HepG2 (cell line): Measurements from ENCODE around the gene B3GNT7. TPM values are rescaled to one million over a fixed set of nuclear protein-coding genes. Genes with fewer than 3 reads are reported as not detected.

Experiments
- ATAC-seq: fragments of 200-7000 bp; cut with Tn5 transposase; 3 replicates; pipeline ENCODE4 v1.9.1; 2020; ENCODE audit warnings: mild to moderate bottlenecking, moderate library complexity
- BruUV-seq: library from RNA; stranded (reverse); fragments of 400-500 nt; replicated peaks from 2 replicates; lab custom pipeline; 2021; lab: Mats Ljungman, UMichigan
- CTCF ChIA-PET: fragments of 300-600 bp; formaldehyde crosslinking; extraction: SDS; loops from one replicate; lab custom pipeline; 2021; ENCODE audit warnings: low total read pairs, inconsistent platforms, low intra/inter-chr PET ratio; lab: Yijun Ruan, JAX
- POLR2A ChIA-PET: fragments of 350-600 bp; sonication (Branson Sonifier 250); formaldehyde crosslinking; loops from one replicate; lab custom pipeline; 2020; ENCODE audit warnings: antibody characterized with exemption, inconsistent platforms; lab: Yijun Ruan, JAX
- DNase-seq: peaks from one replicate; pipeline ENCODE4 v3.0.0-alpha.2; 2015; ENCODE audit warnings: low spot score
- FAIRE-seq: peaks from 3 replicates; lab custom pipeline; 2011; peaks lifted over from hg19 to GRCh38; lab: Jason Lieb, UNC
- H2AFZ ChIP-seq: one replicate; pipeline ENCODE4 v1.6.1; 2011; ENCODE audit warnings: low read length, inconsistent platforms
- H3K27ac ChIP-seq: fragments of 300-600 bp; 3 replicates; pipeline ENCODE4 v1.8.0; 2011; ENCODE audit warnings: mixed run types, mild to moderate bottlenecking, mixed read lengths, low read length, inconsistent platforms; ENCODE audit not compliant: insufficient read depth; ENCODE audit errors: extremely low read length
- H3K27me3 ChIP-seq, 2 experiments: fragments of 200-600 bp in 1 of 2; 2 replicates in 1 of 2; 3 replicates in 1 of 2; pipeline versions ENCODE4 v1.6.0 to v1.8.0; 2011; ENCODE audit warnings: low read length in 2 of 2, mild to moderate bottlenecking in 2 of 2, moderate library complexity in 2 of 2, inconsistent platforms in 1 of 2; ENCODE audit not compliant: insufficient read depth in 2 of 2, control insufficient read depth in 1 of 2
- H3K36me3 ChIP-seq, 2 experiments: fragments of 200-600 bp in 1 of 2; replicated peaks in 1 of 2; 2 replicates in 1 of 2; 3 replicates in 1 of 2; pipeline versions ENCODE4 v1.5.1 to v1.8.0; 2011; ENCODE audit warnings: low read length in 2 of 2, inconsistent platforms in 1 of 2; ENCODE audit not compliant: insufficient read depth in 2 of 2, control insufficient read depth in 1 of 2
- H3K4me1 ChIP-seq: 2 replicates; pipeline ENCODE4 v1.5.1; 2012; ENCODE audit warnings: low read length, inconsistent platforms; ENCODE audit not compliant: insufficient read depth
- H3K4me2 ChIP-seq: 2 replicates; pipeline ENCODE4 v1.6.0; 2011; ENCODE audit warnings: low read depth, low read length, inconsistent platforms
- H3K4me3 ChIP-seq, 3 experiments: fragments of 200-600 bp in 1 of 3; sonication (generic), shearing (Covaris generic) in 1 of 3; replicated peaks in 1 of 3; 2 replicates each; pipeline ENCODE4 v1.5.1; 2011 to 2016; ENCODE audit warnings: low read length in 3 of 3, inconsistent platforms in 2 of 3, low read depth in 2 of 3, mild to moderate bottlenecking in 2 of 3, control low read depth in 1 of 3, mixed read lengths in 1 of 3; ENCODE audit not compliant: insufficient read depth in 1 of 3
- H3K79me2 ChIP-seq: one replicate; pipeline ENCODE4 v1.6.1; 2011; ENCODE audit warnings: low read length, inconsistent platforms; ENCODE audit not compliant: insufficient read depth
- H3K9ac ChIP-seq: 2 replicates; pipeline ENCODE4 v1.6.0; 2011; ENCODE audit warnings: mild to moderate bottlenecking, low read depth, low read length, inconsistent platforms; ENCODE audit not compliant: insufficient read depth
- H3K9me3 ChIP-seq: 2 replicates; pipeline ENCODE4 v1.5.1; 2012; ENCODE audit warnings: mild to moderate bottlenecking, low read length
- H4K20me1 ChIP-seq: 2 replicates; pipeline ENCODE4 v1.6.0; 2011; ENCODE audit warnings: inconsistent platforms, mild to moderate bottlenecking, low read length, moderate library complexity; ENCODE audit not compliant: insufficient read depth
- CC2D1A ChIP-seq: sonication (generic); formaldehyde crosslinking; IDR thresholded peaks from 2 replicates; pipeline ENCODE4 v1.8.1; 2023; ENCODE audit warnings: mild to moderate bottlenecking, missing genetic modification reagents
- ETV6 ChIP-seq: sonication (generic); formaldehyde crosslinking; conservative IDR thresholded peaks from 2 replicates; pipeline ENCODE4 v1.4.0; 2020; ENCODE audit warnings: missing genetic modification reagents
- KAT7 ChIP-seq: IDR thresholded peaks from 2 replicates; pipeline ENCODE4 v1.6.1; 2018; ENCODE audit warnings: borderline replicate concordance, missing compliant biosample characterization
- PAX8 ChIP-seq: sonication (generic); formaldehyde crosslinking; IDR thresholded peaks from 2 replicates; pipeline ENCODE4 v1.8.0; 2022; ENCODE audit warnings: mild to moderate bottlenecking, missing genetic modification reagents, borderline replicate concordance
- PHF21A ChIP-seq: sonication (generic); formaldehyde crosslinking; IDR thresholded peaks from 2 replicates; pipeline ENCODE4 v1.5.0; 2020; ENCODE audit warnings: mild to moderate bottlenecking, missing genetic modification reagents
- RFXANK ChIP-seq: IDR thresholded peaks from 2 replicates; pipeline ENCODE4 v1.6.1; 2016
- SAP130 ChIP-seq: IDR thresholded peaks from 2 replicates; pipeline ENCODE4 v1.6.1; 2016; ENCODE audit warnings: low read depth
- WGBS: methylation state at CpG from one replicate; pipeline ENCODE4 v1.1.6; 2017; ENCODE audit warnings: low lambda C conversion rate; 5-methylcytosine and 5-hydroxymethylcytosine counted together
- in situ Hi-C: cut with HindIII; loops from 2 replicates; pipeline ENCODE4 v1.10.0; 2017; ENCODE audit warnings: low pct_unique_long_range_greater_than_20kb; ENCODE audit not compliant: extremely low pct_ligation_motif_present
- intact Hi-C: fragments of 100-400 bp; cut with micrococcal nuclease; formaldehyde crosslinking; loops from one replicate; pipeline ENCODE4 v1.10.0; 2022; ENCODE audit not compliant: unreplicated experiment
- polyA plus RNA-seq, 8 experiments: library from polyadenylated mRNA; depleted of rRNA in 3 of 8; stranded (reverse) in 7 of 8; unstranded in 1 of 8; fragments of >200 nt; fragmentation: Illumina TruSeq in 4 of 8; extraction: Trizol in 4 of 8; gene quantifications; 2 replicates each; pipeline versions ENCODE4 v1.2.1 to v1.2.3, GENCODE V29; 2011 to 2016; ENCODE audit warnings: low read depth in 4 of 8, missing spikeins in 1 of 8, mixed read lengths in 1 of 8; ENCODE audit not compliant: insufficient read depth in 1 of 8
- total RNA-seq, 5 experiments: library from RNA; depleted of rRNA; stranded (reverse); fragments of >200 nt; fragmentation: Illumina TruSeq; extraction: Trizol; gene quantifications; 2 replicates each; pipeline ENCODE4 v1.2.3, GENCODE V29; 2016; ENCODE audit warnings: low read depth in 1 of 5
- TF ChIP-seq, protein P1 (sequence below), 2 experiments: sonication (generic) in 1 of 2; formaldehyde crosslinking in 1 of 2; IDR thresholded peaks; 2 replicates each; pipeline versions ENCODE4 v1.4.0 to v1.6.1; 2018 to 2020; ENCODE audit warnings: missing genetic modification reagents in 2 of 2, borderline replicate concordance in 1 of 2, low read depth in 1 of 2, mild to moderate bottlenecking in 1 of 2, missing biosample characterization in 1 of 2
- TF ChIP-seq, protein P2 (sequence below): sonication (generic); formaldehyde crosslinking; conservative IDR thresholded peaks from 2 replicates; pipeline ENCODE4 v1.8.0; 2022; ENCODE audit warnings: low read depth, missing genetic modification reagents
- TF ChIP-seq, protein P3 (sequence below): sonication (generic); formaldehyde crosslinking; IDR thresholded peaks from 2 replicates; pipeline ENCODE4 v1.4.0; 2020; ENCODE audit warnings: low read depth, mild to moderate bottlenecking, missing genetic modification reagents

Gene B3GNT7
- total and polyA plus RNA-seq, 2 of the 13 experiments (the other 11 are each of a cell fraction or from before 2014, with no cell fraction given): 0.04 to 0.24 TPM

DNA sequence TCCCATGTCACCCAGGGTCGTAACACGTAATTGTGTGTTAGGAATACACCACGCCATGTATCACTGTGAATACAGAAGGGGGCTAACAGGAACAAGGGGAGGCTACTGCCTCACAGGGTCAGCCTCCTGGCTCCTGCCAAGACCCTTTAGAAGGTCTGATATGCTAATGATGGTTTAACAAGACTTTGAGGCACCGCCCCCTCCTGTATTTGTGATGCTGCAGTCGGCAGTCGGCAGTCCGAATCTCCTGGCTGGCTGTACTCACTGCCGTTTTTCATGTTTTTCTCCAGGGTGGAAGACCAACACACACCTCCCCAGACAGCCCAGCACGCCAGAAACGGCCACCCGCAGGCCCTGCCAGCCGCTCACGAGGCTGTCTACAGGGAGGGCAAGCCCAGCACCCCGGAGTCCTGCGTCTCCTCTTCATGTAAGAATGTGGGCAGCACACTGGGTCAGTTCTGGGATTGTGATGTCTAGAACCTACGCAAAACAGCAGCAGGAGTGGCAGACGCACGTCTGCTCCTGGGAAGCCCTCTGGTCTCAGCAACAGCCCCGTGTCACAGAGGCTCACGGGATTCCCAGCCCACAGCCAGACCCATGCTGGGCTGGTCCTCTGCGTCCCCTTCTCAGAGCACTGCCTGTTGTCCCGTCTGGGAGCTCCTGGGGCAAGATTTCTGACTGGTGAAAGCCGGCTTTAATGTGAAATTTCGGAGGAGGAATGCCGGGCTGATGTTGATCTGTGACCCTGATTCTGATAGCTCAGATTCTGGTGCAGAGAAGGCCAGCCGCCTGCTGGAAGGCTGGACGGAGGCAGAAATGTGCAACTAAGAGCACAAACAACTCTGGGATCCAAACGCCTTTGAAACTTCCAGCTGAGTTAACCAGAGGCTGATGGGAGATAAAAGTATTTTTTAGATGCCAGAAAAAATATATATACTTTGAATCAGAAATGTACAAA is 39.7 kb upstream of the B3GNT7 start:
- 86% methylated on average over 23 of the region's 28 CpGs for WGBS
- no peak overlapping the region for H3K4me3 ChIP-seq
- H3K36me3 ChIP-seq: no peaks in the 10 kb centered on the region
- no peaks in the 10 kb centered on the region for H4K20me1 ChIP-seq
- FAIRE-seq (no peak), DNase-seq (no peak), ATAC-seq (no peak)
- CTCF ChIA-PET: no interaction called here
- no peak overlapping the region for H3K4me2 ChIP-seq
- H3K79me2 ChIP-seq: no peaks in the 10 kb centered on the region
- in situ Hi-C loops (no loop called here), intact Hi-C loops (no loop called here)
- no peak overlapping the region for H3K27ac ChIP-seq
- no TSS peak for BruUV-seq
- TF ChIP-seq KAT7 (CRISPR knock-in tag): no peak
- TF ChIP-seq SAP130 (CRISPR knock-in tag): no peak
- no peak for TF ChIP-seq PAX8 (CRISPR knock-in tag)
- no peak for TF ChIP-seq RFXANK
- no peak for TF ChIP-seq CC2D1A (CRISPR knock-in tag)
- TF ChIP-seq, protein P1, sequence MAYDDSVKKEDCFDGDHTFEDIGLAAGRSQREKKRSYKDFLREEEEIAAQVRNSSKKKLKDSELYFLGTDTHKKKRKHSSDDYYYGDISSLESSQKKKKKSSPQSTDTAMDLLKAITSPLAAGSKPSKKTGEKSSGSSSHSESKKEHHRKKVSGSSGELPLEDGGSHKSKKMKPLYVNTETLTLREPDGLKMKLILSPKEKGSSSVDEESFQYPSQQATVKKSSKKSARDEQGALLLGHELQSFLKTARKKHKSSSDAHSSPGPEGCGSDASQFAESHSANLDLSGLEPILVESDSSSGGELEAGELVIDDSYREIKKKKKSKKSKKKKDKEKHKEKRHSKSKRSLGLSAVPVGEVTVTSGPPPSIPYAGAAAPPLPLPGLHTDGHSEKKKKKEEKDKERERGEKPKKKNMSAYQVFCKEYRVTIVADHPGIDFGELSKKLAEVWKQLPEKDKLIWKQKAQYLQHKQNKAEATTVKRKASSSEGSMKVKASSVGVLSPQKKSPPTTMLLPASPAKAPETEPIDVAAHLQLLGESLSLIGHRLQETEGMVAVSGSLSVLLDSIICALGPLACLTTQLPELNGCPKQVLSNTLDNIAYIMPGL (CRISPR knock-in tag; IDR thresholded peaks at IDR 0.05; ENCODE audit: borderline replicate concordance in 1 of 2, low read depth in 1 of 2): no peak
- TF ChIP-seq, protein P2, sequence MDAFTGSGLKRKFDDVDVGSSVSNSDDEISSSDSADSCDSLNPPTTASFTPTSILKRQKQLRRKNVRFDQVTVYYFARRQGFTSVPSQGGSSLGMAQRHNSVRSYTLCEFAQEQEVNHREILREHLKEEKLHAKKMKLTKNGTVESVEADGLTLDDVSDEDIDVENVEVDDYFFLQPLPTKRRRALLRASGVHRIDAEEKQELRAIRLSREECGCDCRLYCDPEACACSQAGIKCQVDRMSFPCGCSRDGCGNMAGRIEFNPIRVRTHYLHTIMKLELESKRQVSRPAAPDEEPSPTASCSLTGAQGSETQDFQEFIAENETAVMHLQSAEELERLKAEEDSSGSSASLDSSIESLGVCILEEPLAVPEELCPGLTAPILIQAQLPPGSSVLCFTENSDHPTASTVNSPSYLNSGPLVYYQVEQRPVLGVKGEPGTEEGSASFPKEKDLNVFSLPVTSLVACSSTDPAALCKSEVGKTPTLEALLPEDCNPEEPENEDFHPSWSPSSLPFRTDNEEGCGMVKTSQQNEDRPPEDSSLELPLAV (CRISPR knock-in tag): no peak
- no peak for TF ChIP-seq ETV6 (CRISPR knock-in tag)
- TF ChIP-seq, protein P3, sequence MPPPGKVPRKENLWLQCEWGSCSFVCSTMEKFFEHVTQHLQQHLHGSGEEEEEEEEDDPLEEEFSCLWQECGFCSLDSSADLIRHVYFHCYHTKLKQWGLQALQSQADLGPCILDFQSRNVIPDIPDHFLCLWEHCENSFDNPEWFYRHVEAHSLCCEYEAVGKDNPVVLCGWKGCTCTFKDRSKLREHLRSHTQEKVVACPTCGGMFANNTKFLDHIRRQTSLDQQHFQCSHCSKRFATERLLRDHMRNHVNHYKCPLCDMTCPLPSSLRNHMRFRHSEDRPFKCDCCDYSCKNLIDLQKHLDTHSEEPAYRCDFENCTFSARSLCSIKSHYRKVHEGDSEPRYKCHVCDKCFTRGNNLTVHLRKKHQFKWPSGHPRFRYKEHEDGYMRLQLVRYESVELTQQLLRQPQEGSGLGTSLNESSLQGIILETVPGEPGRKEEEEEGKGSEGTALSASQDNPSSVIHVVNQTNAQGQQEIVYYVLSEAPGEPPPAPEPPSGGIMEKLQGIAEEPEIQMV (CRISPR knock-in tag): no peak
- no peak for TF ChIP-seq PHF21A (CRISPR knock-in tag)
- POLR2A ChIA-PET: no interaction called here
- H3K27me3 ChIP-seq: no peaks in the 10 kb centered on the region
- no peaks in the 10 kb centered on the region for H3K9me3 ChIP-seq
- no peak overlapping the region for H3K9ac ChIP-seq
- no peak overlapping the region for H2AFZ ChIP-seq
- no peaks in the 10 kb centered on the region for H3K4me1 ChIP-seq
